Measurements from ENCODE around the gene NRAS.

The NRAS gene

DNA sequence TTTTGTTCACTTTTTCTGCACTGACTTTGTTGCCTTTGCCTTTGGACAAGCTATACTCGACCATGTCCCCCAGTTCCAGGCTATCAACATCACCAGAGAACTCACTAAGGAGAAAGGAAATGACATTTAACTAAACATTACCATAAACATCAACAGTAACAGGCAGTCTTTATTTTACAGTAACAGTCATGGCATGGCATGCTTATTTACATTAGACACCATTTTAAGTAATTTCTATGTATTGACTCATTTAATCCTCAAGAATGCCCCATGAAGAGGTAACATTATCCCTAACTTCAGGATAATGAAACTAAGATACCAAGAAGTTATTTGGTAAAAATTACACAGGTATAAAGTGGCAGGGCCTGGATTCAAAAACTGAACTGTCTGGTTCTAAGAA is 8.7 kb upstream of the NRAS start:
- CTCF ChIA-PET = no interaction called here
- Histone ChIP-seq H3K4me3 (ENCODE audit: low read depth, low read length) (no peak overlapping the region), H3K4me1 (ENCODE audit: control insufficient read depth, insufficient read depth, low read length) (no peaks in the 10 kb centered on the region), H3K27ac (ENCODE audit: extremely low read depth, low read depth, low read length) (no peak overlapping the region), H3K36me3 (ENCODE audit: control insufficient read depth in 2 of 2, insufficient read depth in 1 of 2, low read length in 2 of 2) (peaks cover 76 to 100% of the 10 kb centered on the region in 2 experiments), H3K9me3 (ENCODE audit: control insufficient read depth, insufficient read depth, low read depth, low read length) (no peaks in the 10 kb centered on the region)
- TF ChIP-seq ZNF16 (tag by site-specific recombination; IDR thresholded peaks at IDR 0.05; ENCODE audit: low read depth) (no peak), TCF7L2 (IDR thresholded peaks at IDR 0.05; ENCODE audit: borderline replicate concordance, low read depth, low read length) (no peak), KLF8 (tag by site-specific recombination; IDR thresholded peaks at IDR 0.05) (no peak), ZNF837 (tag by site-specific recombination; IDR thresholded peaks at IDR 0.05) (no peak), ZNF654 (tag by site-specific recombination; IDR thresholded peaks at IDR 0.05; ENCODE audit: low read depth) (no peak), ZBTB1 (tag by site-specific recombination; IDR thresholded peaks at IDR 0.05) (no peak)
- POLR2A ChIA-PET = no interaction called here

DNA sequence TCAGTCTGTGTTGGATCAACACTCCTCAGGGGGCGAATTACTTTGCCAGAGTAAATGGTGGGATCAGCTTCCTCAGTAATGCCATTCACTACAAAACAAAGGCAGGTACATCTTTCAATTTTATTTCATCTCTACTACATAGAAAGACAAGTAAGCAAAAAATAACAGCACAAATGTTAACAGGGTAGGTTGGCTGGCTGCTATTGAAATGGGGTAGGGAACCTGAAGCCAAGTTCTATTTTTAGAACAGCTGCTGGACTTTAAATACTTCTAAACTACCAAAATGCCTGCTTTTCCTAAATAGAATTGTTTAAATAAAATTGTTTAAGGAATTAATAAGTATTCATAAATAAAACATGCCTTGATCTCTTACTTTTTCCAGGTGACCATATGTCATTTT is 7.3 kb upstream of the NRAS start:
- Histone ChIP-seq H3K27ac (ENCODE audit: extremely low read depth, low read depth, low read length) (no peak overlapping the region), H3K4me3 (ENCODE audit: low read depth, low read length) (no peak overlapping the region), H3K36me3 (ENCODE audit: control insufficient read depth in 2 of 2, insufficient read depth in 1 of 2, low read length in 2 of 2) (peaks cover 70 to 100% of the 10 kb centered on the region in 2 experiments), H3K4me1 (ENCODE audit: control insufficient read depth, insufficient read depth, low read length) (no peaks in the 10 kb centered on the region), H3K9me3 (ENCODE audit: control insufficient read depth, insufficient read depth, low read depth, low read length) (no peaks in the 10 kb centered on the region)
- POLR2A ChIA-PET = no interaction called here
- CTCF ChIA-PET = interaction anchor here (1.1 kb wide), 1 partner anchor 377 kb away, joined by 4 read pairs; no protein-coding TSS in a partner anchor
- TF ChIP-seq ZNF585B (tag by site-specific recombination; IDR thresholded peaks at IDR 0.05) (no peak), ZNF311 (tag by site-specific recombination; IDR thresholded peaks at IDR 0.05; ENCODE audit: borderline replicate concordance) (no peak), ZNF610 (tag by site-specific recombination; IDR thresholded peaks at IDR 0.05; ENCODE audit: borderline replicate concordance) (no peak), GLIS1 (tag by site-specific recombination; IDR thresholded peaks at IDR 0.05) (no peak), ZNF146 (tag by site-specific recombination; IDR thresholded peaks at IDR 0.05) (no peak), ZNF777 (tag by site-specific recombination; IDR thresholded peaks at IDR 0.05; ENCODE audit: borderline replicate concordance) (no peak)
- TF ChIP-seq, protein P1, sequence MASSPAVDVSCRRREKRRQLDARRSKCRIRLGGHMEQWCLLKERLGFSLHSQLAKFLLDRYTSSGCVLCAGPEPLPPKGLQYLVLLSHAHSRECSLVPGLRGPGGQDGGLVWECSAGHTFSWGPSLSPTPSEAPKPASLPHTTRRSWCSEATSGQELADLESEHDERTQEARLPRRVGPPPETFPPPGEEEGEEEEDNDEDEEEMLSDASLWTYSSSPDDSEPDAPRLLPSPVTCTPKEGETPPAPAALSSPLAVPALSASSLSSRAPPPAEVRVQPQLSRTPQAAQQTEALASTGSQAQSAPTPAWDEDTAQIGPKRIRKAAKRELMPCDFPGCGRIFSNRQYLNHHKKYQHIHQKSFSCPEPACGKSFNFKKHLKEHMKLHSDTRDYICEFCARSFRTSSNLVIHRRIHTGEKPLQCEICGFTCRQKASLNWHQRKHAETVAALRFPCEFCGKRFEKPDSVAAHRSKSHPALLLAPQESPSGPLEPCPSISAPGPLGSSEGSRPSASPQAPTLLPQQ (tag by site-specific recombination; IDR thresholded peaks at IDR 0.05) = no peak
- TF ChIP-seq, protein P2, sequence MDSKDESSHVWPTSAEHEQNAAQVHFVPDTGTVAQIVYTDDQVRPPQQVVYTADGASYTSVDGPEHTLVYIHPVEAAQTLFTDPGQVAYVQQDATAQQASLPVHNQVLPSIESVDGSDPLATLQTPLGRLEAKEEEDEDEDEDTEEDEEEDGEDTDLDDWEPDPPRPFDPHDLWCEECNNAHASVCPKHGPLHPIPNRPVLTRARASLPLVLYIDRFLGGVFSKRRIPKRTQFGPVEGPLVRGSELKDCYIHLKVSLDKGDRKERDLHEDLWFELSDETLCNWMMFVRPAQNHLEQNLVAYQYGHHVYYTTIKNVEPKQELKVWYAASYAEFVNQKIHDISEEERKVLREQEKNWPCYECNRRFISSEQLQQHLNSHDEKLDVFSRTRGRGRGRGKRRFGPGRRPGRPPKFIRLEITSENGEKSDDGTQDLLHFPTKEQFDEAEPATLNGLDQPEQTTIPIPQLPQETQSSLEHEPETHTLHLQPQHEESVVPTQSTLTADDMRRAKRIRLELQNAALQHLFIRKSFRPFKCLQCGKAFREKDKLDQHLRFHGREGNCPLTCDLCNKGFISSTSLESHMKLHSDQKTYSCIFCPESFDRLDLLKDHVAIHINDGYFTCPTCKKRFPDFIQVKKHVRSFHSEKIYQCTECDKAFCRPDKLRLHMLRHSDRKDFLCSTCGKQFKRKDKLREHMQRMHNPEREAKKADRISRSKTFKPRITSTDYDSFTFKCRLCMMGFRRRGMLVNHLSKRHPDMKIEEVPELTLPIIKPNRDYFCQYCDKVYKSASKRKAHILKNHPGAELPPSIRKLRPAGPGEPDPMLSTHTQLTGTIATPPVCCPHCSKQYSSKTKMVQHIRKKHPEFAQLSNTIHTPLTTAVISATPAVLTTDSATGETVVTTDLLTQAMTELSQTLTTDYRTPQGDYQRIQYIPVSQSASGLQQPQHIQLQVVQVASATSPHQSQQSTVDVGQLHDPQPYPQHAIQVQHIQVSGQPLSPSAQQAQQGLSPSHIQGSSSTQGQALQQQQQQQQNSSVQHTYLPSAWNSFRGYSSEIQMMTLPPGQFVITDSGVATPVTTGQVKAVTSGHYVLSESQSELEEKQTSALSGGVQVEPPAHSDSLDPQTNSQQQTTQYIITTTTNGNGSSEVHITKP (tag by site-specific recombination; IDR thresholded peaks at IDR 0.05) = no peak

DNA sequence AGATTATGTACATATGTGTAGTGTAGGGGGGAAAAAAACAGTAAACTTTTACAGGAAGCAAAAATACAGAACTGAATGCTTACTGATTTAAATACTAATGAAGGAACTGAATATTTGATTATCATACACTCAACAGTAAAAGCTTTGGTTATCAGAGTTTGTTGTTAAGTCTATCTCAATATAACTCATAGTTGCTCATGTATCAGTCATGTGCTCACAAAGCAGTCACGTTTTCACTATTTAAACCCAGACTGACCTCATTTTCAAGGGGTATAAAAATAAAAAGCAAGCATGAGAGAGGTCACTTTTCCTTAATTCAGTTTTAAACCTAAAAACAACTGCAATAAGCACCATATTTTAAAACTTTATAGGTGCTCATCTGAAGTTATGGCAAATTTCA is 6.9 kb upstream of the NRAS start:
- ChIA-PET POLR2A (no interaction called here), CTCF (interaction anchor here (1.1 kb wide), 1 partner anchor 377 kb away, joined by 4 read pairs; no protein-coding TSS in a partner anchor)
- Histone ChIP-seq H3K4me1 (ENCODE audit: control insufficient read depth, insufficient read depth, low read length) (no peaks in the 10 kb centered on the region), H3K4me3 (ENCODE audit: low read depth, low read length) (no peak overlapping the region), H3K9me3 (ENCODE audit: control insufficient read depth, insufficient read depth, low read depth, low read length) (no peaks in the 10 kb centered on the region), H3K36me3 (ENCODE audit: control insufficient read depth in 2 of 2, insufficient read depth in 1 of 2, low read length in 2 of 2) (peaks cover 72 to 100% of the 10 kb centered on the region in 2 experiments), H3K27ac (ENCODE audit: extremely low read depth, low read depth, low read length) (no peak overlapping the region)
- TF ChIP-seq ZNF157 (tag by site-specific recombination; IDR thresholded peaks at IDR 0.05) = no peak
- TF ChIP-seq, protein P3, sequence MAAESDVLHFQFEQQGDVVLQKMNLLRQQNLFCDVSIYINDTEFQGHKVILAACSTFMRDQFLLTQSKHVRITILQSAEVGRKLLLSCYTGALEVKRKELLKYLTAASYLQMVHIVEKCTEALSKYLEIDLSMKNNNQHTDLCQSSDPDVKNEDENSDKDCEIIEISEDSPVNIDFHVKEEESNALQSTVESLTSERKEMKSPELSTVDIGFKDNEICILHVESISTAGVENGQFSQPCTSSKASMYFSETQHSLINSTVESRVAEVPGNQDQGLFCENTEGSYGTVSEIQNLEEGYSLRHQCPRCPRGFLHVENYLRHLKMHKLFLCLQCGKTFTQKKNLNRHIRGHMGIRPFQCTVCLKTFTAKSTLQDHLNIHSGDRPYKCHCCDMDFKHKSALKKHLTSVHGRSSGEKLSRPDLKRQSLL (tag by site-specific recombination; IDR thresholded peaks at IDR 0.05) = no peak
- TF ChIP-seq, protein P4, sequence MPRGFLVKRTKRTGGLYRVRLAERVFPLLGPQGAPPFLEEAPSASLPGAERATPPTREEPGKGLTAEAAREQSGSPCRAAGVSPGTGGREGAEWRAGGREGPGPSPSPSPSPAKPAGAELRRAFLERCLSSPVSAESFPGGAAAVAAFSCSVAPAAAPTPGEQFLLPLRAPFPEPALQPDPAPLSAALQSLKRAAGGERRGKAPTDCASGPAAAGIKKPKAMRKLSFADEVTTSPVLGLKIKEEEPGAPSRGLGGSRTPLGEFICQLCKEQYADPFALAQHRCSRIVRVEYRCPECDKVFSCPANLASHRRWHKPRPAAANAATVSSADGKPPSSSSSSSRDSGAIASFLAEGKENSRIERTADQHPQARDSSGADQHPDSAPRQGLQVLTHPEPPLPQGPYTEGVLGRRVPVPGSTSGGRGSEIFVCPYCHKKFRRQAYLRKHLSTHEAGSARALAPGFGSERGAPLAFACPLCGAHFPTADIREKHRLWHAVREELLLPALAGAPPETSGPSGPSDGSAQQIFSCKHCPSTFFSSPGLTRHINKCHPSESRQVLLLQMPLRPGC (tag by site-specific recombination; IDR thresholded peaks at IDR 0.05) = no peak
- no peak for TF ChIP-seq SALL2 (tag by site-specific recombination; IDR thresholded peaks at IDR 0.05; ENCODE audit: borderline replicate concordance)
- no peak for TF ChIP-seq ZFP41 (tag by site-specific recombination; IDR thresholded peaks at IDR 0.05; ENCODE audit: borderline replicate concordance)
- no peak for TF ChIP-seq ZNF561 (tag by site-specific recombination; IDR thresholded peaks at IDR 0.05; ENCODE audit: borderline replicate concordance)
- TF ChIP-seq ZNF211 (tag by site-specific recombination; IDR thresholded peaks at IDR 0.05; ENCODE audit: low read depth) = no peak
- TF ChIP-seq MZF1 (tag by site-specific recombination; IDR thresholded peaks at IDR 0.05; ENCODE audit: borderline replicate concordance) = no peak
- no peak for TF ChIP-seq ZNF138 (tag by site-specific recombination; IDR thresholded peaks at IDR 0.05; ENCODE audit: borderline replicate concordance)
- no peak for TF ChIP-seq GLIS1 (tag by site-specific recombination; IDR thresholded peaks at IDR 0.05)
- no peak for TF ChIP-seq ZNF114 (tag by site-specific recombination; IDR thresholded peaks at IDR 0.05)
- no peak for TF ChIP-seq ZNF514 (tag by site-specific recombination; IDR thresholded peaks at IDR 0.05)
